HepG2 (cell line): ENCODE data around the gene ANKRD65. TPM values are rescaled to one million over a fixed set of nuclear protein-coding genes. Genes with fewer than 3 reads are reported as not detected.

Source experiments
- AGO2 ChIP-seq: fragments of 200-400 bp; formaldehyde crosslinking; optimal IDR thresholded peaks from 2 replicates; pipeline ENCODE3; 2017; ENCODE audit warnings: mild to moderate bottlenecking, low read depth, low read length, moderate library complexity
- ARHGAP35 ChIP-seq: sonication (generic); formaldehyde crosslinking; IDR thresholded peaks from 2 replicates; pipeline ENCODE4 v1.9.0; 2022; ENCODE audit warnings: mild to moderate bottlenecking, inconsistent platforms, moderate library complexity, missing genetic modification reagents, borderline replicate concordance
- BORCS8-MEF2B ChIP-seq: sonication (generic); formaldehyde crosslinking; IDR thresholded peaks from 2 replicates; pipeline ENCODE4 v1.8.0; 2022; ENCODE audit warnings: mild to moderate bottlenecking, missing genetic modification reagents
- GFI1 ChIP-seq: sonication (generic); formaldehyde crosslinking; IDR thresholded peaks from 2 replicates; pipeline ENCODE4 v1.5.0; 2020; ENCODE audit warnings: missing genetic modification reagents, mild to moderate bottlenecking, borderline replicate concordance
- HNRNPL ChIP-seq: fragments of 200-400 bp; formaldehyde crosslinking; IDR thresholded peaks from 2 replicates; pipeline ENCODE4 v1.6.1; 2017; ENCODE audit warnings: mild to moderate bottlenecking, low read depth, low read length
- KMT2B ChIP-seq: IDR thresholded peaks from 2 replicates; pipeline ENCODE4 v1.6.1; 2016; ENCODE audit warnings: missing genetic modification reagents, missing compliant biosample characterization
- MAX ChIP-seq: IDR thresholded peaks from 2 replicates; pipeline ENCODE4 v1.6.1; 2012; ENCODE audit warnings: inconsistent platforms
- MED8 ChIP-seq: sonication (generic); formaldehyde crosslinking; IDR thresholded peaks from 2 replicates; pipeline ENCODE4 v1.8.1; 2023; ENCODE audit warnings: mild to moderate bottlenecking, missing genetic modification reagents; ENCODE audit not compliant: insufficient replicate concordance
- NFKBIZ ChIP-seq: IDR thresholded peaks from 2 replicates; pipeline ENCODE4 v1.6.1; 2018; ENCODE audit warnings: missing genetic modification reagents, missing compliant biosample characterization
- PHB2 ChIP-seq: fragments of 450-650 bp; IDR thresholded peaks from 2 replicates; pipeline ENCODE4 v1.6.1; 2018; ENCODE audit not compliant: partially characterized antibody
- POLR2A ChIP-seq, 2 experiments: IDR thresholded peaks; 2 replicates each; pipeline ENCODE4 v1.6.1; 2011; ENCODE audit warnings: low read depth in 2 of 2, low read length in 2 of 2, mild to moderate bottlenecking in 1 of 2, moderate library complexity in 1 of 2; ENCODE audit not compliant: insufficient read depth in 1 of 2
- RBM39 ChIP-seq: fragments of 200-400 bp; formaldehyde crosslinking; IDR thresholded peaks from one replicate; pipeline ENCODE4 v1.6.1; 2018; ENCODE audit warnings: antibody characterized with exemption, mild to moderate bottlenecking, low read depth, low read length; ENCODE audit not compliant: poor library complexity, severe bottlenecking
- TFDP2 ChIP-seq: sonication (generic); formaldehyde crosslinking; IDR thresholded peaks from 2 replicates; pipeline ENCODE4 v1.4.0; 2020; ENCODE audit warnings: missing genetic modification reagents
- UBTF ChIP-seq: sonication (generic); formaldehyde crosslinking; IDR thresholded peaks from 2 replicates; pipeline ENCODE4 v1.4.0; 2020; ENCODE audit warnings: mild to moderate bottlenecking, missing genetic modification reagents
- WIZ ChIP-seq: sonication (generic); formaldehyde crosslinking; IDR thresholded peaks from 2 replicates; pipeline ENCODE4 v1.5.1; 2020; ENCODE audit warnings: mild to moderate bottlenecking, missing genetic modification reagents
- ZFYVE20 ChIP-seq: sonication (generic); formaldehyde crosslinking; IDR thresholded peaks from 2 replicates; pipeline ENCODE4 v1.8.0; 2023; ENCODE audit warnings: low read depth, mild to moderate bottlenecking, moderate library complexity, missing genetic modification reagents, borderline replicate concordance
- ZMAT3 ChIP-seq: sonication (generic); formaldehyde crosslinking; conservative IDR thresholded peaks from 2 replicates; pipeline ENCODE4 v1.7.0; 2021; ENCODE audit warnings: missing genetic modification reagents
- ZNF235 ChIP-seq: sonication (generic); formaldehyde crosslinking; IDR thresholded peaks from 2 replicates; pipeline ENCODE4 v1.8.1; 2023; ENCODE audit warnings: mild to moderate bottlenecking, missing genetic modification reagents, borderline replicate concordance
- ZNF3 ChIP-seq: IDR thresholded peaks from 2 replicates; pipeline ENCODE4 v1.7.0; 2017; ENCODE audit warnings: inconsistent platforms
- ZNF329 ChIP-seq: sonication (generic); formaldehyde crosslinking; IDR thresholded peaks from 2 replicates; pipeline ENCODE4 v1.9.0; 2021; ENCODE audit warnings: low read depth, mild to moderate bottlenecking, missing genetic modification reagents
- ZNF468 ChIP-seq: sonication (generic); formaldehyde crosslinking; IDR thresholded peaks from 2 replicates; pipeline ENCODE4 v1.8.0; 2022; ENCODE audit warnings: mild to moderate bottlenecking, moderate library complexity, missing genetic modification reagents
- ZNF567 ChIP-seq: sonication (generic); formaldehyde crosslinking; IDR thresholded peaks from 2 replicates; pipeline ENCODE4 v1.8.1; 2023; ENCODE audit warnings: mild to moderate bottlenecking, missing genetic modification reagents, borderline replicate concordance
- ZNF713 ChIP-seq: sonication (generic); formaldehyde crosslinking; IDR thresholded peaks from 2 replicates; pipeline ENCODE4 v1.4.0; 2020; ENCODE audit warnings: mild to moderate bottlenecking, missing genetic modification reagents
- ZNF740 ChIP-seq: sonication (generic); formaldehyde crosslinking; IDR thresholded peaks from 2 replicates; pipeline ENCODE4 v1.4.0; 2020; ENCODE audit warnings: missing genetic modification reagents
- ZNF782 ChIP-seq: sonication (generic); formaldehyde crosslinking; IDR thresholded peaks from 2 replicates; pipeline ENCODE4 v1.4.0; 2020; ENCODE audit warnings: missing genetic modification reagents, mild to moderate bottlenecking, borderline replicate concordance
- ZNF878 ChIP-seq: sonication (generic); formaldehyde crosslinking; IDR thresholded peaks from 2 replicates; pipeline ENCODE4 v1.8.1; 2023; ENCODE audit warnings: mild to moderate bottlenecking, missing genetic modification reagents, moderate library complexity
- polyA plus RNA-seq, 8 experiments: library from polyadenylated mRNA; depleted of rRNA in 3 of 8; stranded (reverse) in 7 of 8; unstranded in 1 of 8; fragments of >200 nt; fragmentation: Illumina TruSeq in 4 of 8; extraction: Trizol in 4 of 8; gene quantifications; 2 replicates each; pipeline versions ENCODE4 v1.2.1 to v1.2.3, GENCODE V29; 2011 to 2016; ENCODE audit warnings: low read depth in 4 of 8, missing spikeins in 1 of 8, mixed read lengths in 1 of 8; ENCODE audit not compliant: insufficient read depth in 1 of 8
- total RNA-seq, 5 experiments: library from RNA; depleted of rRNA; stranded (reverse); fragments of >200 nt; fragmentation: Illumina TruSeq; extraction: Trizol; gene quantifications; 2 replicates each; pipeline ENCODE4 v1.2.3, GENCODE V29; 2016; ENCODE audit warnings: low read depth in 1 of 5

Gene ANKRD65
- total and polyA plus RNA-seq, 2 of the 13 experiments (the other 11 are each of a cell fraction or from before 2014, with no cell fraction given) = 12.1 to 30.1 TPM

GRCh38 chr1:1406821-1407635 is 14.0 kb downstream of the ANKRD65 start, which contains the start of gene MRPL20 (continued):
- TF ChIP-seq ZNF235 (peak; percentile 63; the same call in 1 of the 2 replicates), ZNF567 (CRISPR knock-in tag) (no peak), POLR2A (IDR thresholded peaks at IDR 0.05; ENCODE audit: insufficient read depth in 1 of 2, low read depth in 2 of 2, low read length in 2 of 2) (peak in 1 of 2 experiments; percentile 87; a peak in 2 of 4 replicates), ZNF878 (CRISPR knock-in tag) (0 out of 2 replicates have a peak, but pooled peaks have one; percentile 82), HNRNPL (no peak), GFI1 (CRISPR knock-in tag) (peak; percentile 46; the same call in 1 of the 2 replicates), MAX (no peak), PHB2 (no peak), ZNF468 (CRISPR knock-in tag) (no peak), ZFYVE20 (CRISPR knock-in tag) (0 out of 2 replicates have a peak, but pooled peaks have one; percentile 74), NFKBIZ (peak; percentile 49; the same call in 1 of the 2 replicates), TFDP2 (CRISPR knock-in tag) (peak; percentile 70; the same call in 1 of the 2 replicates), ZNF782 (CRISPR knock-in tag) (peak; percentile 85), ARHGAP35 (CRISPR knock-in tag) (peak; percentile 65; the same call in 1 of the 2 replicates), BORCS8-MEF2B (CRISPR knock-in tag) (peak; percentile 65; the same call in 1 of the 2 replicates), WIZ (no peak; the same call in 1 of the 2 replicates), UBTF (CRISPR knock-in tag) (peak; percentile 91), ZNF740 (CRISPR knock-in tag) (0 out of 2 replicates have a peak, but pooled peaks have one; percentile 9), ZNF713 (no peak), AGO2 (peak; percentile 91), KMT2B (CRISPR knock-in tag) (peak; percentile 94), RBM39 (peak; percentile 93), MED8 (CRISPR knock-in tag) (peak; percentile 97), ZMAT3 (peak; percentile 79), ZNF329 (CRISPR knock-in tag) (no peak), ZNF3 (CRISPR knock-in tag) (no peak)
